Posterior cingulate gyrus (tissue), 11 donors: ENCODE data around the gene TTC39C.

Source experiments
- DNase-seq, 10 donors: peaks; one replicate each; pipeline versions ENCODE4 v3.0.0 to v3.0.0-alpha.2; 2020 to 2021; ENCODE audit warnings: mixed read lengths in 3 of 10
- intact Hi-C: fragments of 100-400 bp; cut with DNase I; formaldehyde crosslinking; loops from one replicate; pipeline ENCODE4 v1.15.1; 2023

Gene TTC39C

GRCh38 chr18:24176727-24177416 lies 162.3 kb downstream of the TTC39C start:
- intact Hi-C loops, result loop anchor here (2.0 kb wide), 2 partner anchors 38 to 94 kb away; no protein-coding TSS in a partner anchor
- DNase-seq, result peak in 8 of 10 donors; percentile 55 to 93 (median 82)

- intact Hi-C loops, result loop anchor here (2.0 kb wide), 2 partner anchors 37 to 93 kb away; no protein-coding TSS in a partner anchor
- no peak for DNase-seq
Observed at GRCh38 chr18:24177499-24178133, 163.1 kb downstream of the TTC39C start.

GRCh38 chr18:24180048-24180447 lies 165.5 kb downstream of the TTC39C start:
- intact Hi-C loops, result no loop called here
- no peak for DNase-seq

GRCh38 chr18:24181806-24182205 lies 167.3 kb downstream of the TTC39C start:
- intact Hi-C loops, result no loop called here
- DNase-seq, result no peak
